ENCODE measurements around the gene ZNF362.

DNA sequence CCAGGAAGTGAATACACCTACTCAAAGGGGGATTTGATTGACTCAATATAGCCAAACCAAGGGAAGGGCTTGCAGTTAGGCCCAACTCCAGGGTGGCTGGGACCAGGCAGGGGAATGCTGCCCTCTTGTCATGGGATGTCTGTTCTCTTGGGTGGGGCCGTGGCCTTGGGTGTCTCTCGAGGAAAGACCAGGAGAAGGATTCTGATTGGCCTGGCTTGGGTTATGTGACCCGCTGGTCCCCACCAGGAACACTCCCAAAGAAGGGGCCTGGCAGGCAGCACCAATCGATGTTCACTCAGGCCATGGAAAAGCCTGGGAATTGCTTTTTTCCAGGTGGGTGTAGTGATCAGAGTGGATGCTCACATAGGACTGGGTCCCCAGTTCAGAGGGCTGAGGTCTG, 10.1 kb upstream of the ZNF362 start:
- TF ChIP-seq POLR2A (IDR thresholded peaks at IDR 0.05) = no peak
- TF ChIP-seq, protein P1, sequence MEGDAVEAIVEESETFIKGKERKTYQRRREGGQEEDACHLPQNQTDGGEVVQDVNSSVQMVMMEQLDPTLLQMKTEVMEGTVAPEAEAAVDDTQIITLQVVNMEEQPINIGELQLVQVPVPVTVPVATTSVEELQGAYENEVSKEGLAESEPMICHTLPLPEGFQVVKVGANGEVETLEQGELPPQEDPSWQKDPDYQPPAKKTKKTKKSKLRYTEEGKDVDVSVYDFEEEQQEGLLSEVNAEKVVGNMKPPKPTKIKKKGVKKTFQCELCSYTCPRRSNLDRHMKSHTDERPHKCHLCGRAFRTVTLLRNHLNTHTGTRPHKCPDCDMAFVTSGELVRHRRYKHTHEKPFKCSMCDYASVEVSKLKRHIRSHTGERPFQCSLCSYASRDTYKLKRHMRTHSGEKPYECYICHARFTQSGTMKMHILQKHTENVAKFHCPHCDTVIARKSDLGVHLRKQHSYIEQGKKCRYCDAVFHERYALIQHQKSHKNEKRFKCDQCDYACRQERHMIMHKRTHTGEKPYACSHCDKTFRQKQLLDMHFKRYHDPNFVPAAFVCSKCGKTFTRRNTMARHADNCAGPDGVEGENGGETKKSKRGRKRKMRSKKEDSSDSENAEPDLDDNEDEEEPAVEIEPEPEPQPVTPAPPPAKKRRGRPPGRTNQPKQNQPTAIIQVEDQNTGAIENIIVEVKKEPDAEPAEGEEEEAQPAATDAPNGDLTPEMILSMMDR (IDR thresholded peaks at IDR 0.05) = no peak
